C4-2B (cell line): ENCODE results near the gene SNTG2.

Source experiments
- CTCF ChIP-seq: fragments of 450-650 bp; conservative IDR thresholded peaks from 2 replicates; pipeline ENCODE4 v1.5.1; 2017; ENCODE audit warnings: mild to moderate bottlenecking
- ZFX ChIP-seq: fragments of 450-650 bp; IDR thresholded peaks from 2 replicates; pipeline ENCODE4 v1.6.1; 2017

- TF ChIP-seq CTCF (no peak), ZFX (no peak)
Measured at GRCh38 chr2:1162246-1162645, 211.6 kb downstream of the SNTG2 start.
